Anterior cingulate cortex (tissue), 58 donors: ENCODE measurements around the gene FILIP1L.
"Not testable (repeated sequence)": the region's sequence is repeated elsewhere in the genome, so short reads cannot be mapped to it uniquely, and the experiment has no call there.

Experiments
- DNase-seq, 58 donors: peaks; one replicate each; lab custom pipeline; 2025; lab: John Stamatoyannopoulos, UW

The FILIP1L gene

GRCh38 chr3:99858469-99858868 is 255.8 kb downstream of the FILIP1L start:
- DNase-seq: no peak

GRCh38 chr3:99857278-99857677 is 257.0 kb downstream of the FILIP1L start:
- DNase-seq: no peak

- no peak for DNase-seq
These were observed 257.7 kb downstream of the FILIP1L start for GRCh38 chr3:99856437-99857220.

- DNase-seq: no peak
These were observed 258.4 kb downstream of the FILIP1L start for GRCh38 chr3:99855900-99856299.

- no peak for DNase-seq
These were observed 259.5 kb downstream of the FILIP1L start for GRCh38 chr3:99854756-99855298.

- no peak for DNase-seq
These were observed 261.4 kb downstream of the FILIP1L start for GRCh38 chr3:99852851-99853250.

GRCh38 chr3:99851955-99852354 is 262.3 kb downstream of the FILIP1L start:
- no peak for DNase-seq

- no peak for DNase-seq
These were observed 263.7 kb downstream of the FILIP1L start for GRCh38 chr3:99850608-99851007.

GRCh38 chr3:99848433-99848832 is 265.9 kb downstream of the FILIP1L start:
- DNase-seq: no peak

- no peak for DNase-seq
These were observed 267.7 kb downstream of the FILIP1L start for GRCh38 chr3:99846477-99847160.

- no peak for DNase-seq
These were observed 268.3 kb downstream of the FILIP1L start for GRCh38 chr3:99845999-99846398.

GRCh38 chr3:99845331-99845730 is 269.0 kb downstream of the FILIP1L start:
- no peak for DNase-seq

GRCh38 chr3:99843590-99844258 is 270.6 kb downstream of the FILIP1L start:
- peak in 1 of 58 donors; percentile 4 for DNase-seq

GRCh38 chr3:99842826-99843589 is 271.3 kb downstream of the FILIP1L start:
- DNase-seq: peak in 1 of 58 donors; percentile 28

GRCh38 chr3:99841949-99842348 is 272.4 kb downstream of the FILIP1L start:
- not testable (repeated sequence) for DNase-seq

- no peak for DNase-seq
These were observed 274.7 kb downstream of the FILIP1L start for GRCh38 chr3:99839613-99840012.

- DNase-seq: no peak
These were observed 275.5 kb downstream of the FILIP1L start for GRCh38 chr3:99838755-99839154.

GRCh38 chr3:99837715-99838114 is 276.6 kb downstream of the FILIP1L start:
- no peak for DNase-seq

GRCh38 chr3:99836681-99837080 is 277.6 kb downstream of the FILIP1L start:
- no peak for DNase-seq

GRCh38 chr3:99834211-99834957 is 279.9 kb downstream of the FILIP1L start:
- no peak for DNase-seq
